Neural progenitor cell (in vitro differentiated cells): ENCODE measurements around the gene ZNF133. TPM values are rescaled to one million over a fixed set of nuclear protein-coding genes. Genes with fewer than 3 reads are reported as not detected.

ENCODE experiments used
- DNase-seq: peaks from one replicate; pipeline ENCODE4 v3.0.0-alpha.2; 2016; ENCODE audit warnings: low spot score
- H2AFZ ChIP-seq: fragments of 200-600 bp; sonication (generic); replicated peaks from 2 replicates; pipeline ENCODE4 v1.6.1; 2016; ENCODE audit warnings: antibody characterized with exemption
- H3F3A ChIP-seq: fragments of 200-600 bp; sonication (generic); 2 replicates; pipeline ENCODE4 v1.6.1; 2016; ENCODE audit warnings: antibody characterized with exemption, low read depth
- H3K27ac ChIP-seq: fragments of 200-600 bp; sonication (generic); 2 replicates; pipeline ENCODE4 v1.5.1; 2016; ENCODE audit warnings: mild to moderate bottlenecking
- H3K27me3 ChIP-seq: fragments of 200-600 bp; sonication (generic); 2 replicates; pipeline ENCODE4 v1.6.1; 2016; ENCODE audit warnings: mild to moderate bottlenecking, moderate library complexity
- H3K36me3 ChIP-seq: fragments of 200-600 bp; sonication (generic); 2 replicates; pipeline ENCODE4 v1.5.1; 2016
- H3K4me1 ChIP-seq: fragments of 200-600 bp; sonication (generic); 2 replicates; pipeline ENCODE4 v1.6.1; 2016; ENCODE audit warnings: mixed run types
- H3K4me2 ChIP-seq: fragments of 200-600 bp; sonication (generic); 2 replicates; pipeline ENCODE4 v1.6.1; 2016
- H3K4me3 ChIP-seq: fragments of 200-600 bp; sonication (generic); 2 replicates; pipeline ENCODE4 v1.5.1; 2016
- H3K79me2 ChIP-seq: fragments of 200-600 bp; sonication (generic); 2 replicates; pipeline ENCODE4 v1.6.1; 2016; ENCODE audit warnings: low read depth
- H3K9ac ChIP-seq: fragments of 200-600 bp; sonication (generic); 2 replicates; pipeline ENCODE4 v1.6.1; 2016
- H3K9me3 ChIP-seq: fragments of 200-600 bp; sonication (generic); 2 replicates; pipeline ENCODE4 v1.5.1; 2016; ENCODE audit warnings: low read depth
- H4K20me1 ChIP-seq: fragments of 200-600 bp; sonication (generic); 2 replicates; pipeline ENCODE4 v1.6.1; 2016; ENCODE audit warnings: low read depth
- H3K27ac Mint-ChIP-seq: 3 replicates; pipeline ENCODE4 v1.8.0; 2021; ENCODE audit warnings: mixed read lengths
- H3K27me3 Mint-ChIP-seq: 2 replicates; pipeline ENCODE4 v1.8.0; 2022; ENCODE audit warnings: low read depth, mild to moderate bottlenecking, inconsistent platforms, moderate library complexity, mixed read lengths; ENCODE audit not compliant: insufficient read depth
- H3K36me3 Mint-ChIP-seq: 3 replicates; pipeline ENCODE4 v1.8.0; 2021; ENCODE audit warnings: mixed read lengths
- H3K4me1 Mint-ChIP-seq: 3 replicates; pipeline ENCODE4 v1.8.0; 2021; ENCODE audit warnings: mixed read lengths
- H3K4me3 Mint-ChIP-seq: 3 replicates; pipeline ENCODE4 v1.8.0; 2021; ENCODE audit warnings: mild to moderate bottlenecking, moderate library complexity, mixed read lengths
- H3K9me3 Mint-ChIP-seq: 3 replicates; pipeline ENCODE4 v1.8.0; 2020; ENCODE audit warnings: mixed read lengths
- CTCF ChIP-seq: fragments of 200-600 bp; sonication (generic); IDR thresholded peaks from 2 replicates; pipeline ENCODE4 v1.5.1; 2017; ENCODE audit warnings: antibody characterized with exemption, mild to moderate bottlenecking
- EZH2 ChIP-seq: fragments of 200-600 bp; sonication (generic); IDR thresholded peaks from 2 replicates; pipeline ENCODE4 v1.6.1; 2017; ENCODE audit warnings: antibody characterized with exemption, mild to moderate bottlenecking, moderate library complexity
- EZH2phosphoT487 ChIP-seq: fragments of 200-600 bp; sonication (generic); IDR thresholded peaks from 2 replicates; pipeline ENCODE4 v1.6.1; 2017; ENCODE audit warnings: antibody characterized with exemption
- total RNA-seq: library from RNA; depleted of rRNA; stranded (reverse); fragments of >200 nt; gene quantifications from 2 replicates; pipeline ENCODE4 v1.2.3, GENCODE V29; 2015; ENCODE audit warnings: low replicate concordance

Gene ZNF133
- total RNA-seq, 1 donor from 2014 or later, result 24.8 TPM

DNA sequence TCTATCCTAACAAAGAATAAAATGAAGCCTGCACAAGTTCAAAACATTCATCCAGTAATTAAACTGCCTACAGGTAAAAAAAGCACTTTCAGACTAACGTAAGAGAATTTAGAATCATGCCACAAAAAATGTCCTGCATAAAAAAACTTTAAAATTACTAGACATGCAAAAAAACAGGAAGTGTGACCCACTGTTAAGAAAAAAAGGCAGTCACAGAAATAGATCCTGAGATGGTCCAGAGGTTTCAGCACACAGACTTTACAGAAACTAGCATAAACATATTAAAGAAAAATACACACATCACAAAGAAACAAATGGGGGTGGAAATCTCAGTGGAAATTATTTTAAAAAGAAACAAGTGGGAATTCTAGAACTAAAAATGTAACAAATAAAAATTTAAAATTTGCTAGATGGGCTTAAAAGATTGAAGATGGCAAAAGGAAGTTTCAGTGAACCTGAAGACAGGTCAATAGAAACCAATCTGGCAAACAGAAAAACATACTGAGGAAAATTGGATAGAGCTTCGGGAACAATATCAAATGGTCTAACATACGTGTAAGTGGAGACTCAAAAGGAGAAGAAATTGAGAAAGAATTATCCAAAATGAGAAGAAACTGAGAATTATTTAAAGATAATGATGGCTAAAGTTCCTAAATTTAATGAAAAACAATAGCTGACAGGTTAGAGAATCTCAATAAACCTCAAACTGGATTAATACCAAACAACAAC is 3.4 kb upstream of the ZNF133 start:
- Histone ChIP-seq H3K79me2 (peaks cover 14% of the 10 kb centered on the region), H2AFZ (no peak overlapping the region), H3K27me3 (peaks cover 49% of the 10 kb centered on the region), H4K20me1 (no peaks in the 10 kb centered on the region), H3K9ac (no peak overlapping the region), H3K4me1 (peaks cover 9% of the 10 kb centered on the region), H3K9me3 (peaks cover 14% of the 10 kb centered on the region), H3K27ac (no peak overlapping the region), H3K4me3 (no peak overlapping the region), H3F3A (no peaks in the 10 kb centered on the region), H3K4me2 (no peak overlapping the region), H3K36me3 (no peaks in the 10 kb centered on the region)
- Mint-ChIP-seq H3K4me3 (peak overlapping the region; percentile 2), H3K9me3 (peaks cover 19% of the 10 kb centered on the region), H3K27ac (no peak overlapping the region), H3K27me3 (peaks cover 6% of the 10 kb centered on the region), H3K36me3 (peaks cover under 1% of the 10 kb centered on the region), H3K4me1 (peaks cover 8% of the 10 kb centered on the region)
- DNase-seq, result no peak
- TF ChIP-seq CTCF (no peak), EZH2 (no peak), EZH2phosphoT487 (no peak)

- Histone ChIP-seq H2AFZ (peak overlapping the region; percentile 95), H3K9me3 (peaks cover 14% of the 10 kb centered on the region), H3K36me3 (no peaks in the 10 kb centered on the region), H3K27ac (no peak overlapping the region), H3K4me1 (peaks cover 10% of the 10 kb centered on the region), H4K20me1 (no peaks in the 10 kb centered on the region), H3K4me3 (peak overlapping the region; percentile 65), H3K27me3 (peaks cover 23% of the 10 kb centered on the region), H3K4me2 (peak overlapping the region; percentile 92), H3F3A (no peaks in the 10 kb centered on the region), H3K9ac (peak overlapping the region; percentile 63), H3K79me2 (peaks cover 35% of the 10 kb centered on the region)
- H3K9me3 Mint-ChIP-seq, result peaks cover 25% of the 10 kb centered on the region
- peaks cover 5% of the 10 kb centered on the region for H3K27me3 Mint-ChIP-seq
- H3K4me3 Mint-ChIP-seq, result peak overlapping the region; percentile 98
- H3K27ac Mint-ChIP-seq, result peak overlapping the region; percentile 92
- DNase-seq, result no peak
- peaks cover 10% of the 10 kb centered on the region for H3K4me1 Mint-ChIP-seq
- TF ChIP-seq EZH2 (no peak), CTCF (no peak), EZH2phosphoT487 (no peak)
- H3K36me3 Mint-ChIP-seq, result peaks cover 19% of the 10 kb centered on the region
Observed at GRCh38 chr20:18287546-18287914, 797 bp upstream of the ZNF133 start.

DNA sequence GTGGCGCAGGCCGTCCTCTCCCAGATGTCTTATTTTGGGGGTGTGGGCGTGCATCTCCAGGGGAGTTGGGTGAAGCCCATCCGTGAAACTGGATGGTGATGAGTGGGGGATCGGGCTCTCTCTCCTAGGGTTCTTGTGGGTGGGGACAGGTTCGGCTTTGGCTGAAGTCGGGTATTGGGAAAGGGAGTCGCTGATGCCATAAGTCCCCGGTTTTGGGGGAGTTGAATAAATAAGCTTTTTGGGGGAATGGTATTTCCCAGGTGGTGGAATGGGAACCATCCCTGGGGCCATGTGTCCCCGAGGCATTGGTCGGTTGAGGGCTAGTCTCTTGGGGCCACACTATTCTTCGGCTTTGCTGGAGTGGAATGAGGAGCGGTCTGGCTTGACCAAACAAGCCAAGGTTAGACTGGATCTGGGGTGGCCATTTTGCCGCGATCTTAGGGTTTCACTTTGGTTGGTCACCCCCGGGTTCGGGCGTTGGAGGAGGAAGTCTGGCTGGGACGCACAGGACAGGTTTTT is 481 bp downstream of the ZNF133 start:
- peaks cover 10% of the 10 kb centered on the region for H3K4me1 ChIP-seq
- Mint-ChIP-seq H3K27me3 (peaks cover 5% of the 10 kb centered on the region), H3K27ac (peak overlapping the region; percentile 50), H3K9me3 (peaks cover 29% of the 10 kb centered on the region), H3K4me1 (peaks cover 10% of the 10 kb centered on the region), H3K4me3 (peak overlapping the region; percentile 98), H3K36me3 (peaks cover 26% of the 10 kb centered on the region)
- H3K27me3 ChIP-seq, result peaks cover 11% of the 10 kb centered on the region
- no peaks in the 10 kb centered on the region for H4K20me1 ChIP-seq
- peak overlapping the region; percentile 95 for H2AFZ ChIP-seq
- H3K4me3 ChIP-seq, result peak overlapping the region; percentile 65
- no peak for TF ChIP-seq CTCF
- no peak for TF ChIP-seq EZH2
- TF ChIP-seq EZH2phosphoT487, result no peak
- H3K9ac ChIP-seq, result peak overlapping the region; percentile 58
- DNase-seq, result peak; percentile 31
- H3K79me2 ChIP-seq, result peaks cover 35% of the 10 kb centered on the region
- no peaks in the 10 kb centered on the region for H3F3A ChIP-seq
- no peaks in the 10 kb centered on the region for H3K36me3 ChIP-seq
- H3K9me3 ChIP-seq, result peaks cover 14% of the 10 kb centered on the region
- H3K4me2 ChIP-seq, result peak overlapping the region; percentile 92
- H3K27ac ChIP-seq, result no peak overlapping the region
